Lower lobe of right lung (tissue), 2 donors: ENCODE measurements around the gene LASP1NB.

ENCODE experiments used
- ATAC-seq, 2 donors: fragments of 200-7000 bp; cut with Tn5 transposase; one replicate each; pipeline ENCODE4 v1.9.1; 2020 to 2022; ENCODE audit warnings: mild to moderate bottlenecking in 2 of 2, moderate library complexity in 2 of 2
- DNase-seq: peaks from one replicate; pipeline ENCODE4 v3.0.0-alpha.2; 2020
- H3K27ac ChIP-seq: fragments of 200-600 bp; one replicate; pipeline ENCODE4 v1.8.0; 2022
- H3K27me3 ChIP-seq: fragments of 200-600 bp; one replicate; pipeline ENCODE4 v1.8.0; 2022; ENCODE audit warnings: low read depth
- H3K36me3 ChIP-seq: fragments of 200-600 bp; one replicate; pipeline ENCODE4 v1.8.0; 2022; ENCODE audit warnings: mild to moderate bottlenecking
- H3K4me1 ChIP-seq: fragments of 200-600 bp; one replicate; pipeline ENCODE4 v1.8.0; 2022
- H3K4me3 ChIP-seq: fragments of 200-600 bp; one replicate; pipeline ENCODE4 v1.8.0; 2022; ENCODE audit warnings: mild to moderate bottlenecking
- H3K9me3 ChIP-seq: fragments of 200-600 bp; one replicate; pipeline ENCODE4 v1.8.0; 2022
- intact Hi-C: fragments of 100-400 bp; cut with DNase I; formaldehyde crosslinking; loops from one replicate; pipeline ENCODE4 v1.11.0; 2022
- TF ChIP-seq, protein P1 (sequence below): fragments of 200-600 bp; IDR thresholded peaks from one replicate; pipeline ENCODE4 v1.8.0; 2022; ENCODE audit warnings: antibody characterized with exemption, mild to moderate bottlenecking
- donor health status: DM: no; HTN: yes; CAD: no; lungs with severe emphysema.

Gene LASP1NB

DNA sequence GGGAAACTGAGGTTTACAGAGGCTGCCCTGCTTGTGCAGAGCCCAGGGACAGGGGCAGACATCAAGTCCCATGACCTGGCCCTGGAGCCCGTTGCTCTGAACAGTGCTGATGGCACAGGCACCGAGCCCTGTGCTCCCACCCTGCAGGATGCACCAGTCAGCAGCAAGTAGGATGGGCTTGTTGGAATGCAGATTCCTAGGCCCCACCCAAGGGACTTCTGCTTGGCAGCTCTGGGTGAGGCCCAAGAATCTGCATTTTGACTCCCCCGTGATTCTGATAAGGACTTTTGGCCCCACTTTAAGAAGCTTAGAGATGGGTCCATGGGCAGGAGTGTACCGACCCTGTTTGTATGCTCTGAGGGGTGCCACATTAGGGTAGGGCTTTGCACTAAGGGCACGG is 32.3 kb upstream of the LASP1NB start:
- DNase-seq = no peak
- Histone ChIP-seq H3K27ac (peak overlapping the region; percentile 50), H3K4me1 (peaks cover 67% of the 10 kb centered on the region)

DNA sequence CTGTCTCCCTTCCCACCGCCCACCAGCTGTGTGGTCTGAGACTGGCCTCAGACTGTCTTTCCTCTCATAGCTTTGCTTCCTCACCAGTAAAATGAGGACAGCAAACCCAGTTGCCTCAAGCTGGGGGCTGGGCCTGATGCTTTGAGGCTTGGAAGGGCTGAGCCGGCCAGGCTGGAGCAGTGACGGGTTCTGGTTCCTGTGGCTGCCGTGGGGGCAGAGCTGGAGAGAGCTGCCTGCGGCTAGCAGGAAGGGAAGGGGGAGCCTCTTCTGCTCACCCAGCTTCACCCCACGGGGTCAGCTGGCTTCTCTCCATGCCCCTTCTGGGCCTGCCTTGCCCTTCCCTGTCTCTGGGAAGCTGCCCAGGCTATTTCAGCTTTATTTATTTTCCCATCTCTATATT is 31.8 kb upstream of the LASP1NB start:
- intact Hi-C loops = no loop called here
- Histone ChIP-seq H3K9me3 (no peaks in the 10 kb centered on the region), H3K4me3 (no peak overlapping the region), H3K27me3 (no peaks in the 10 kb centered on the region), H3K4me1 (peaks cover 69% of the 10 kb centered on the region), H3K36me3 (peaks cover 90% of the 10 kb centered on the region), H3K27ac (peak overlapping the region; percentile 50)
- peak; percentile 36 to 43 for ATAC-seq
- TF ChIP-seq, protein P1, sequence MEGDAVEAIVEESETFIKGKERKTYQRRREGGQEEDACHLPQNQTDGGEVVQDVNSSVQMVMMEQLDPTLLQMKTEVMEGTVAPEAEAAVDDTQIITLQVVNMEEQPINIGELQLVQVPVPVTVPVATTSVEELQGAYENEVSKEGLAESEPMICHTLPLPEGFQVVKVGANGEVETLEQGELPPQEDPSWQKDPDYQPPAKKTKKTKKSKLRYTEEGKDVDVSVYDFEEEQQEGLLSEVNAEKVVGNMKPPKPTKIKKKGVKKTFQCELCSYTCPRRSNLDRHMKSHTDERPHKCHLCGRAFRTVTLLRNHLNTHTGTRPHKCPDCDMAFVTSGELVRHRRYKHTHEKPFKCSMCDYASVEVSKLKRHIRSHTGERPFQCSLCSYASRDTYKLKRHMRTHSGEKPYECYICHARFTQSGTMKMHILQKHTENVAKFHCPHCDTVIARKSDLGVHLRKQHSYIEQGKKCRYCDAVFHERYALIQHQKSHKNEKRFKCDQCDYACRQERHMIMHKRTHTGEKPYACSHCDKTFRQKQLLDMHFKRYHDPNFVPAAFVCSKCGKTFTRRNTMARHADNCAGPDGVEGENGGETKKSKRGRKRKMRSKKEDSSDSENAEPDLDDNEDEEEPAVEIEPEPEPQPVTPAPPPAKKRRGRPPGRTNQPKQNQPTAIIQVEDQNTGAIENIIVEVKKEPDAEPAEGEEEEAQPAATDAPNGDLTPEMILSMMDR = no peak
- peak; percentile 62 for DNase-seq

More for the DNA sequence above, 32.3 kb upstream of the LASP1NB start:
- H3K36me3 ChIP-seq = peaks cover 90% of the 10 kb centered on the region
- intact Hi-C loops = no loop called here
- H3K9me3 ChIP-seq = no peaks in the 10 kb centered on the region
- H3K4me3 ChIP-seq = no peak overlapping the region
- TF ChIP-seq, protein P1 = no peak
- ATAC-seq = no peak
- no peaks in the 10 kb centered on the region for H3K27me3 ChIP-seq

DNA sequence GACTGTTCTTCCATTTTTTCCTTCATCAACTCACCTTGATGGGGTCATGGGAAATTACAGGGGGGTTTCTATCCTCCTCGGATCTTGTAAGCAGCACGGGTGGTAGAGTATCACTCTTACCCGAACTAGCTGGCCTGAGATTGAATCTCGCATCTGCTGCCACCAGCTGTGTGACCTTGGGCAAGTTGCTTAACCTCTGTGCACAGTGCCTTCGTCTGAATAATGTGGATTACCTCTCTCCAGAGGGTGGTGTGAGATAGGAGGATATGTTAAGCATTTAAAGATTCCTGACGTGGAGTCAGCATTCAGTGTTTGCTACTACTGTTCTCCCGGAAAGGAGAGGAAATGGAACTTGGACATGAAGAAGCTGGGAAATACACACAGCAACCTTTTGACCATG is 31.1 kb upstream of the LASP1NB start:
- peaks cover 92% of the 10 kb centered on the region for H3K36me3 ChIP-seq
- H3K9me3 ChIP-seq = no peaks in the 10 kb centered on the region
- TF ChIP-seq, protein P1 = no peak
- intact Hi-C loops = no loop called here
- DNase-seq (no peak), ATAC-seq (no peak)
- H3K4me3 ChIP-seq = no peak overlapping the region
- no peaks in the 10 kb centered on the region for H3K27me3 ChIP-seq
- peaks cover 74% of the 10 kb centered on the region for H3K4me1 ChIP-seq
- peak overlapping the region; percentile 50 for H3K27ac ChIP-seq

GRCh38 chr17:38896346-38896954 is 29.0 kb upstream of the LASP1NB start:
- ATAC-seq = no peak
- Histone ChIP-seq H3K4me3 (no peak overlapping the region), H3K27me3 (no peaks in the 10 kb centered on the region), H3K4me1 (peaks cover 96% of the 10 kb centered on the region), H3K27ac (peak overlapping the region; percentile 78), H3K36me3 (peaks cover 83% of the 10 kb centered on the region), H3K9me3 (no peaks in the 10 kb centered on the region)
- intact Hi-C loops = no loop called here
- no peak for DNase-seq
- TF ChIP-seq, protein P1 = no peak

- Histone ChIP-seq H3K27me3 (no peaks in the 10 kb centered on the region), H3K9me3 (no peaks in the 10 kb centered on the region), H3K27ac (peak overlapping the region; percentile 78), H3K4me3 (no peak overlapping the region), H3K36me3 (peaks cover 83% of the 10 kb centered on the region), H3K4me1 (peaks cover 96% of the 10 kb centered on the region)
- DNase-seq (no peak), ATAC-seq (no peak)
- intact Hi-C loops = no loop called here
- TF ChIP-seq, protein P1 = no peak
These were observed 28.2 kb upstream of the LASP1NB start for GRCh38 chr17:38897176-38897575.
